Measurements from ENCODE around the gene FKBP1B.

The FKBP1B gene

GRCh38 chr2:24110660-24111303, 61.2 kb downstream of the FKBP1B start:
- no peak overlapping the region for H3K4me3 Mint-ChIP-seq
- no peak overlapping the region for H3K27ac Mint-ChIP-seq
- peaks cover 10% of the 10 kb centered on the region for H3K9me3 Mint-ChIP-seq
- no peaks in the 10 kb centered on the region for H3K4me1 Mint-ChIP-seq
- DNase-seq (ENCODE audit: low spot score in 2 of 2) (no peak), ATAC-seq (ENCODE audit: low read depth) (no peak)
- H3K36me3 Mint-ChIP-seq = peaks cover 10% of the 10 kb centered on the region
- H3K27me3 Mint-ChIP-seq = no peaks in the 10 kb centered on the region

DNA sequence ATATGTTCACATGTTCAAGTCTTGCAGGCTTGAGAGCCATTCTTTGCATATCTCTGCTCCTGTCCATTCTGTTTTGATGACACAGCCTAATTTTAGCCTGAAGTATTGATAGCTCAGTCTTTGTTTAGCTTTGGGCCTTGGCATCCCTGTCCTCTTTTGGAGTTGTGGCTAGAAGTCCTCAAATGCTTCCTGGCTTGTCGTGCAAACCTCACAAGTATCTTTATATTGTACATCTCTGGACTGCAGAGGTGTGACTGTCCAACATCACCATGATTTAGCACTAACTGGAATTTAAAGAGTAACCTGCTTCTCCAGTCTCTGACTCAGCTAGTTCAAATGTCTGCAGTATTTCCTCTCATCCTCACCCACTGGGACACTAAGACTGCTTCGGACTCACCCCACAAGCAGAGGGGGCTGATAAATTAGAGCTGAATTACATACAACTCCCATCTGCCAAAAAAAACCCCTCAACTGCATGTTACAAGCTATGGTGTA, 61.9 kb downstream of the FKBP1B start:
- ATAC-seq (ENCODE audit: low read depth) (no peak), DNase-seq (ENCODE audit: low spot score in 2 of 2) (no peak)
- Mint-ChIP-seq H3K27ac (peak overlapping the region; percentile 12), H3K4me1 (no peaks in the 10 kb centered on the region), H3K27me3 (no peaks in the 10 kb centered on the region), H3K9me3 (peaks cover 10% of the 10 kb centered on the region), H3K36me3 (peaks cover 10% of the 10 kb centered on the region), H3K4me3 (no peak overlapping the region)

Measured in memory B cell (primary cell).